H1 (cell line): ENCODE results near the gene SGO1.

ENCODE experiments used
- CBX8 ChIP-seq: fragments of 300-800, 300-1000 bp; sonication (generic); IDR thresholded peaks from 2 replicates; pipeline ENCODE4 v1.7.1; 2016; ENCODE audit warnings: low read depth, low read length, borderline replicate concordance
- CHD1 ChIP-seq: IDR thresholded peaks from 2 replicates; pipeline ENCODE4 v1.6.1; 2012; ENCODE audit warnings: low read depth, low read length, improper control_type of control experiment
- CHD7 ChIP-seq: fragments of 300-600 bp; sonication (generic); IDR thresholded peaks from 2 replicates; pipeline ENCODE4 v1.7.1; 2012; ENCODE audit warnings: low read length, moderate library complexity, mild to moderate bottlenecking, inconsistent platforms; ENCODE audit not compliant: insufficient replicate concordance
- EP300 ChIP-seq, 2 experiments: IDR thresholded peaks; 1 replicate in 1 of 2; 2 replicates in 1 of 2; pipeline ENCODE4 v1.6.1; 2011 to 2012; ENCODE audit warnings: low read depth in 2 of 2, low read length in 2 of 2, mild to moderate bottlenecking in 2 of 2, borderline replicate concordance in 1 of 2, inconsistent platforms in 1 of 2, moderate library complexity in 1 of 2
- GABPA ChIP-seq: IDR thresholded peaks from 2 replicates; pipeline ENCODE4 v1.6.1; 2011; ENCODE audit warnings: mild to moderate bottlenecking, low read length, moderate library complexity, borderline replicate concordance; ENCODE audit not compliant: insufficient read depth
- KDM5A ChIP-seq: fragments of 200-600 bp; IDR thresholded peaks from 2 replicates; pipeline ENCODE4 v1.7.1; 2012; ENCODE audit warnings: mild to moderate bottlenecking, low read length, inconsistent platforms, mixed read lengths
- POLR2A ChIP-seq, 2 experiments: IDR thresholded peaks; 1 replicate in 1 of 2; 2 replicates in 1 of 2; pipeline ENCODE4 v1.6.1; 2011; ENCODE audit warnings: low read depth in 2 of 2, low read length in 2 of 2, mild to moderate bottlenecking in 2 of 2; ENCODE audit errors: control extremely low read depth in 1 of 2
- RFX5 ChIP-seq: IDR thresholded peaks from 2 replicates; pipeline ENCODE4 v1.6.1; 2011; ENCODE audit warnings: low read depth, low read length, improper control_type of control experiment, borderline replicate concordance
- TF ChIP-seq, protein P1 (sequence below), 3 experiments: IDR thresholded peaks; 1 replicate in 2 of 3; 2 replicates in 1 of 3; pipeline versions ENCODE4 v1.5.1 to v1.6.1; 2011; ENCODE audit warnings: low read length in 3 of 3, mild to moderate bottlenecking in 3 of 3, inconsistent platforms in 2 of 3, low read depth in 1 of 3, moderate library complexity in 1 of 3; ENCODE audit not compliant: insufficient read depth in 1 of 3; ENCODE audit errors: control extremely low read depth in 1 of 3

DNA sequence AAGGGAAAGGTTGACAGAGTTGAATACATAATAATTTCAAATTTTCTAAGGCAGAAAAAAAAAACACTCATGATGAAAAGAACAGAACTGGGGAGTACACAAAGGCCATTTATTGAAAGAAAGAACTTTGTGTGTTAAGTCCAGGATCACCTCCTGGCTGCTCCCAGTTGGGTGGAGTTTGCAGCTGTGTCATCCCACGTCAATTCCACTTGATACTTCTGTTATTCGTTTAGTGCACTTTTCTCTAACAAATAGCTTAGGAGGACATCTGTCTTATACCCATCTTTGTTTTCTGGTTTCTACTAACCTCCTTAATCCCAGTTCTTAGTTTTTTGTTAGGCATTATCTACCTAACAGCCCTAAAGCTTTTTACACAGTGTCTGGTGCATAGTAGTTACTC is 44.7 kb downstream of the SGO1 start:
- TF ChIP-seq, protein P1, sequence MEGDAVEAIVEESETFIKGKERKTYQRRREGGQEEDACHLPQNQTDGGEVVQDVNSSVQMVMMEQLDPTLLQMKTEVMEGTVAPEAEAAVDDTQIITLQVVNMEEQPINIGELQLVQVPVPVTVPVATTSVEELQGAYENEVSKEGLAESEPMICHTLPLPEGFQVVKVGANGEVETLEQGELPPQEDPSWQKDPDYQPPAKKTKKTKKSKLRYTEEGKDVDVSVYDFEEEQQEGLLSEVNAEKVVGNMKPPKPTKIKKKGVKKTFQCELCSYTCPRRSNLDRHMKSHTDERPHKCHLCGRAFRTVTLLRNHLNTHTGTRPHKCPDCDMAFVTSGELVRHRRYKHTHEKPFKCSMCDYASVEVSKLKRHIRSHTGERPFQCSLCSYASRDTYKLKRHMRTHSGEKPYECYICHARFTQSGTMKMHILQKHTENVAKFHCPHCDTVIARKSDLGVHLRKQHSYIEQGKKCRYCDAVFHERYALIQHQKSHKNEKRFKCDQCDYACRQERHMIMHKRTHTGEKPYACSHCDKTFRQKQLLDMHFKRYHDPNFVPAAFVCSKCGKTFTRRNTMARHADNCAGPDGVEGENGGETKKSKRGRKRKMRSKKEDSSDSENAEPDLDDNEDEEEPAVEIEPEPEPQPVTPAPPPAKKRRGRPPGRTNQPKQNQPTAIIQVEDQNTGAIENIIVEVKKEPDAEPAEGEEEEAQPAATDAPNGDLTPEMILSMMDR (IDR thresholded peaks at IDR 0.05; ENCODE audit: control extremely low read depth in 1 of 3, insufficient read depth in 1 of 3, low read depth in 1 of 3, low read length in 3 of 3) = no peak
- TF ChIP-seq CBX8 = no peak
- no peak for TF ChIP-seq RFX5
- no peak for TF ChIP-seq GABPA
- no peak for TF ChIP-seq CHD1
- no peak for TF ChIP-seq KDM5A
- TF ChIP-seq CHD7 = no peak
- no peak for TF ChIP-seq POLR2A (IDR thresholded peaks at IDR 0.05; ENCODE audit: control extremely low read depth in 1 of 2, low read depth in 2 of 2, low read length in 2 of 2)
- no peak for TF ChIP-seq EP300 (IDR thresholded peaks at IDR 0.05; ENCODE audit: borderline replicate concordance in 1 of 2, low read depth in 2 of 2, low read length in 2 of 2)
